Loucy (cell line): ENCODE results near the gene BCL11B.

Experiments
- EZH2phosphoT487 ChIP-seq: fragments of 200-600 bp; IDR thresholded peaks from 2 replicates; pipeline ENCODE4 v1.6.1; 2018; ENCODE audit warnings: antibody characterized with exemption, mild to moderate bottlenecking, moderate library complexity, borderline replicate concordance
- TF ChIP-seq, protein P1 (sequence below): fragments of 200-600 bp; sonication (generic); conservative IDR thresholded peaks from 2 replicates; pipeline ENCODE4 v1.5.1; 2014; ENCODE audit warnings: mild to moderate bottlenecking, antibody characterized with exemption, low read length

DNA sequence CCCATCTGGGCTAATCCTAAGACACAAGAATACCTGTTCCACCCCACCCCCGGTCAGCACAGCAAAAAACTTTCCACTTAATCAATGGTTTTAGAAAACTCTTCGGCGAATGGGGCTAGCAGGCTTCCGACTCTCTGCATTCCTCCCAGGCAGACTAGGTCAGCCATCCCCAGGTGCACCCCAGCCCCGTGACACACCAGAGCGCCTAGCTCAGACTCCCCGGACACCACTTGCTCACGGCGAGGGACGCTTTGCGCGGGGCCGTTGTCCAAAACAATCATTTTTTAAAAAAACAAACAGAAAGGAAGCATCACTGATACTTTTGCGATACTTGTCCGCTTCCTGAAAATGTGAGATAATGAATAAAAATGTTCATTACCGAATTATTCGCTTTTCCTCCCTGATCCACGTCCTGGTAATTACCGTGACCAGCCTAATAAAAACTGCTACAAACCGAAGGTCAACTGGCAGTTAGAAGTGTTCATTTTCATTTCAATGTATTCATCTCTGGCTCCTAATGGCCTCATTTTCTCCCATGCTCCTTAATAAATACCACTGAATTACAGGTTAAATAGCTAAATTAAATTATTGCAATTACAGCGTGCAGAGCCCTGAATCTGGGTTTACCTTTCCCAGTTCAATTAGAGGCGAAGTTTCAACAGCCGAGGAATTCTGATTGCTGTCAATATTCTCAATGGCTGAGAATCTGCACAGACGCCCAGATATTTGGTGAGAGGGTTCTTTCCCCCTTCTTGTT lies 73.1 kb downstream of the BCL11B start:
- TF ChIP-seq, protein P1, sequence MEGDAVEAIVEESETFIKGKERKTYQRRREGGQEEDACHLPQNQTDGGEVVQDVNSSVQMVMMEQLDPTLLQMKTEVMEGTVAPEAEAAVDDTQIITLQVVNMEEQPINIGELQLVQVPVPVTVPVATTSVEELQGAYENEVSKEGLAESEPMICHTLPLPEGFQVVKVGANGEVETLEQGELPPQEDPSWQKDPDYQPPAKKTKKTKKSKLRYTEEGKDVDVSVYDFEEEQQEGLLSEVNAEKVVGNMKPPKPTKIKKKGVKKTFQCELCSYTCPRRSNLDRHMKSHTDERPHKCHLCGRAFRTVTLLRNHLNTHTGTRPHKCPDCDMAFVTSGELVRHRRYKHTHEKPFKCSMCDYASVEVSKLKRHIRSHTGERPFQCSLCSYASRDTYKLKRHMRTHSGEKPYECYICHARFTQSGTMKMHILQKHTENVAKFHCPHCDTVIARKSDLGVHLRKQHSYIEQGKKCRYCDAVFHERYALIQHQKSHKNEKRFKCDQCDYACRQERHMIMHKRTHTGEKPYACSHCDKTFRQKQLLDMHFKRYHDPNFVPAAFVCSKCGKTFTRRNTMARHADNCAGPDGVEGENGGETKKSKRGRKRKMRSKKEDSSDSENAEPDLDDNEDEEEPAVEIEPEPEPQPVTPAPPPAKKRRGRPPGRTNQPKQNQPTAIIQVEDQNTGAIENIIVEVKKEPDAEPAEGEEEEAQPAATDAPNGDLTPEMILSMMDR = no peak
- TF ChIP-seq EZH2phosphoT487 = no peak
